Measurements from ENCODE around the gene PDZD2. TPM values are rescaled to one million over a fixed set of nuclear protein-coding genes. Genes with fewer than 3 reads are reported as not detected.
A peak's percentile ranks its signal among the peaks of the same experiment; 100 is the strongest.

The PDZD2 gene
- total RNA-seq, 1 experiment from 2014 or later = 23.0 TPM

DNA sequence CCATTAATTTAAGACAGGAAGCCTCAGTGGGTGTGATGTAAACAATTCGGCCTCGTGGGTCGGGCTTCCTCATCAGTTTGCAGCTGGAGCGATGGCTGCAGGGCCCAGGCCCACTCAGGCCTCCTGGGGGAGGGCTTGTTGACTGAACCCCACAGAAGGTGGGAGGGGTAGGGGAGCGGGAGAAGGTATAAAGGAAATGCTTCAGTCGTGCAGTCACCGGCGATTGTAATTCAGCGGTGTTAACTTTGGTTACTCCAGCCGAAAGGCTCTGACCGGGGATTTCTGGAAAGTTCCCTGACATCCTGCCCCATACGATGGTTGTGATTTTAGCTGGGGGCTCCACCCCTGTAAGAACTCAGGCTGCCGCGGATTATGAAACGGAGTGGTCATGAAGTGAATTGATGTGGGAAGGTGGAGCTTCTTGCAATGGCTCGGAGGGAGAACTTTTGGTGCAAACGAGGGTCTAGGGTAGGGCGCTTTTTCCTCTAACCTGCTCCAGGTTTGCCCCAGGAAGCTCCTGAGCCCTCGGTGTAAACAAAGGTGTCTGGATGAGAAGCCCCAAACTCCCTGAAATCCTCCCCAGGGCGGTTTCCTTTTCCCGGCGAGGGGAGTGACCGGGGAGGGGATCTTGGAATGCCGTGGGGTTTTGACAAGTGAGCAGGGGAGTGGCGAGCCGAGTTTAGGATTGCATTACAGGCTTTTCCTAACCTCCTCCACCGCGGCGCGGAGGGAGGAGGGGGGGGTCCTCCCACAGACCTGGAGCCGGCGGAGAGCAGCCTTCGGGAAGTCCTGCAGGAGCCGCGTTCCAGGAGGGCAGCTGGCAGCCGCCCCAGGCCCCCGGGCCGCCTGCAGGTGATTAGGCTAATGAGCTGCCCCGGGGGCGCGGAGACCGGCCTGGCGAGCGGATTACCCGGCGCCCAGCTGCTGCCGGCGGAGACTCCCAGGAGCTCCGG lies 215.5 kb downstream of the PDZD2 start:
- peak overlapping the region; percentile 76 for H3K4me3 Mint-ChIP-seq (ENCODE audit: unreplicated experiment)
- peak overlapping the region; percentile 49 for H3K27ac Mint-ChIP-seq (ENCODE audit: low read depth, unreplicated experiment)
- ChIA-PET POLR2A (interaction anchor here (0.6 to 2.9 kb wide), 20 partner anchors 9 to 218 kb away, joined by 3 to 29 read pairs (median 4); no protein-coding TSS in a partner anchor), CTCF (interaction anchor here (0.5 to 4.0 kb wide), 28 partner anchors 9 to 286 kb away, joined by 3 to 23 read pairs (median 4); no protein-coding TSS in a partner anchor)
- no peaks in the 10 kb centered on the region for H3K36me3 Mint-ChIP-seq (ENCODE audit: insufficient read depth, unreplicated experiment)
- intact Hi-C loops (cut with micrococcal nuclease) = loop anchor here (1.0 to 2.0 kb wide), 2 partner anchors 30 to 222 kb away; no protein-coding TSS in a partner anchor
- BruUV-seq (replicated peaks) = no TSS peak
- peaks cover 11% of the 10 kb centered on the region for H3K4me1 Mint-ChIP-seq (ENCODE audit: insufficient read depth, unreplicated experiment)
- TF ChIP-seq, protein P1, sequence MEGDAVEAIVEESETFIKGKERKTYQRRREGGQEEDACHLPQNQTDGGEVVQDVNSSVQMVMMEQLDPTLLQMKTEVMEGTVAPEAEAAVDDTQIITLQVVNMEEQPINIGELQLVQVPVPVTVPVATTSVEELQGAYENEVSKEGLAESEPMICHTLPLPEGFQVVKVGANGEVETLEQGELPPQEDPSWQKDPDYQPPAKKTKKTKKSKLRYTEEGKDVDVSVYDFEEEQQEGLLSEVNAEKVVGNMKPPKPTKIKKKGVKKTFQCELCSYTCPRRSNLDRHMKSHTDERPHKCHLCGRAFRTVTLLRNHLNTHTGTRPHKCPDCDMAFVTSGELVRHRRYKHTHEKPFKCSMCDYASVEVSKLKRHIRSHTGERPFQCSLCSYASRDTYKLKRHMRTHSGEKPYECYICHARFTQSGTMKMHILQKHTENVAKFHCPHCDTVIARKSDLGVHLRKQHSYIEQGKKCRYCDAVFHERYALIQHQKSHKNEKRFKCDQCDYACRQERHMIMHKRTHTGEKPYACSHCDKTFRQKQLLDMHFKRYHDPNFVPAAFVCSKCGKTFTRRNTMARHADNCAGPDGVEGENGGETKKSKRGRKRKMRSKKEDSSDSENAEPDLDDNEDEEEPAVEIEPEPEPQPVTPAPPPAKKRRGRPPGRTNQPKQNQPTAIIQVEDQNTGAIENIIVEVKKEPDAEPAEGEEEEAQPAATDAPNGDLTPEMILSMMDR (IDR thresholded peaks at IDR 0.05; ENCODE audit: unreplicated experiment) = no peak
- H3K27me3 Mint-ChIP-seq (ENCODE audit: insufficient read depth, unreplicated experiment) = no peaks in the 10 kb centered on the region
- peak; percentile 69 for DNase-seq (ENCODE audit: unreplicated experiment)
- peaks cover 6% of the 10 kb centered on the region for H3K9me3 Mint-ChIP-seq (ENCODE audit: unreplicated experiment)

DNA sequence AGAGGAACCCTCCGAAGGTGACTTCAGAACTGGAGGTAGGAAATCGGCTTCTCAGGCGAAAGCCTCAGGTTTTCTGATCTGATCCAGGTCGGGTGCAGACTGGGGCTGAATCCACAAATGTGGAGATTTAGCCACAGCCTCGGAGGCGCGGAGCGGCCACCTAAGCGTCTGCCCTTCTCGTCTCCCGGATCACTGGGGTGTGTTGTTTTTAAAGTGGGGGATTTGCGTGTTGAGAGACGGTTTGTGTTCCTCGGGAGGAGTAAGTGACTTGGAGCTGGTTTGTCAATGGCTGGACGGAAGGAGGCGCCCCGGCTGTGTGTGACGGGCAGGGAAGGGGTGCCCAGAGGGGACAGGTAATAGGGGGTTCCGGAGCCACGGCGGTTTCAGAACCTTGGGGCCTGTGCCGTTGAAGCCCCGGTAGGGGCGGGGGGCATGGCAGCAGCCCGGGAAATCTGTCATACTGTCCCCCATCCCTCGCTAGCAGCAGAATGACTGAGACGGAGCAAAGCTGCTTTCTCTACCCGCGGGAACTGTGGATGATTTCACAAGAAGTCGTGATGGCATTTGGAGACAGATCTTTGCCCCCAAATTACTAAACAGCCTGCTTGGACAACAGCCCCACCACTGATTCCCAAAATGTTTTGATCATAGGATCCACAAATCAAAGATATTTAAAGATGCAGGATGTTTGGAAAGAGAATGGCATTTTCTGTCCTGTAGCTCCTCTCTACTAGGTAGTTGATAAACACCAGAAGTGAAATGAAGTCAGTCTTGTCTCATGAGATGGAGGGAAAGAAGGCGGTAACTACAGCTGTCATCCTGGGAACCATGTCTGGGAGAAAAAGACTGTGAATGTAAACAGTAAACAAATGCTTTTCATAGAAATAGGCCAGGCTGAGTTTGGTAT lies 216.5 kb downstream of the PDZD2 start:
- ChIA-PET POLR2A (interaction anchor here (0.7 to 2.9 kb wide), 18 partner anchors 10 to 221 kb away, joined by 3 to 29 read pairs (median 4); no protein-coding TSS in a partner anchor), CTCF (interaction anchor here (0.6 to 4.0 kb wide), 32 partner anchors 10 to 264 kb away, joined by 3 to 23 read pairs (median 4); no protein-coding TSS in a partner anchor)
- no TSS peak for BruUV-seq (replicated peaks)
- peaks cover 9% of the 10 kb centered on the region for H3K9me3 Mint-ChIP-seq (ENCODE audit: unreplicated experiment)
- peaks cover 11% of the 10 kb centered on the region for H3K4me1 Mint-ChIP-seq (ENCODE audit: insufficient read depth, unreplicated experiment)
- TF ChIP-seq, protein P1 (IDR thresholded peaks at IDR 0.05; ENCODE audit: unreplicated experiment) = peak; percentile 28
- H3K4me3 Mint-ChIP-seq (ENCODE audit: unreplicated experiment) = peak overlapping the region; percentile 76
- no peaks in the 10 kb centered on the region for H3K27me3 Mint-ChIP-seq (ENCODE audit: insufficient read depth, unreplicated experiment)
- no peaks in the 10 kb centered on the region for H3K36me3 Mint-ChIP-seq (ENCODE audit: insufficient read depth, unreplicated experiment)
- intact Hi-C loops (cut with micrococcal nuclease) = loop anchor here (1.0 to 2.0 kb wide), 2 partner anchors 31 to 221 kb away; no protein-coding TSS in a partner anchor
- H3K27ac Mint-ChIP-seq (ENCODE audit: low read depth, unreplicated experiment) = peak overlapping the region; percentile 49
- DNase-seq (ENCODE audit: unreplicated experiment) = peak; percentile 48

DNA sequence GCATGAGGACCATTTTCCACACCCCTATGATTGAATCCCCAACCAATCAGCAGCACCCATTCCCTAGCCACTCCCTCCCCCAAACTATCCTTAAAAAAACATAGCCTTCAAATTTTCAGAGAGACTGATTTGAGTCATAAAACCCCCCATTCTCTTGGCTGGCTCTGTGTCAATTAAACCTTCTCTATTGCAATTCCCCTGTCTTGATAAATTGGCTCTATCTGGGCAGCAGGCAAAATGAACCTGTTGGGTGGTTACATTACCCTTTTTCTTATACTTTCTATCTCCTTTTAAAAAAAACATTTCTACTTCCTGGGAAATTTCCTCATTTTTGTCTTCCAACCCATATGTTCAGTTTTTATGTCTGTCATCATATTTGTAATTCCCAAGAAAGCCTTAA lies 220.2 kb downstream of the PDZD2 start:
- CTCF ChIA-PET = interaction anchor here (1.0 kb wide), 1 partner anchor 218 kb away, joined by 3 read pairs; no protein-coding TSS in a partner anchor
- TF ChIP-seq, protein P1 (IDR thresholded peaks at IDR 0.05; ENCODE audit: unreplicated experiment) = no peak
- Mint-ChIP-seq H3K36me3 (ENCODE audit: insufficient read depth, unreplicated experiment) (no peaks in the 10 kb centered on the region), H3K27ac (ENCODE audit: low read depth, unreplicated experiment) (no peak overlapping the region), H3K4me3 (ENCODE audit: unreplicated experiment) (no peak overlapping the region), H3K27me3 (ENCODE audit: insufficient read depth, unreplicated experiment) (no peaks in the 10 kb centered on the region), H3K4me1 (ENCODE audit: insufficient read depth, unreplicated experiment) (peaks cover 8% of the 10 kb centered on the region), H3K9me3 (ENCODE audit: unreplicated experiment) (peaks cover 9% of the 10 kb centered on the region)
- no TSS peak for BruUV-seq (replicated peaks)
- intact Hi-C loops (cut with micrococcal nuclease) = no loop called here
- POLR2A ChIA-PET = interaction anchor here (0.6 to 2.2 kb wide), 2 partner anchors 79 to 80 kb away, joined by 3 to 5 read pairs; no protein-coding TSS in a partner anchor
- DNase-seq (ENCODE audit: unreplicated experiment) = no peak
